HepG2 (cell line): ENCODE data around the gene ABCC1. TPM values are rescaled to one million over a fixed set of nuclear protein-coding genes. Genes with fewer than 3 reads are reported as not detected.
"Not testable (repeated sequence)": the region's sequence is repeated elsewhere in the genome, so short reads cannot be mapped to it uniquely, and the experiment has no call there.

Source experiments
- ATAC-seq: fragments of 200-7000 bp; cut with Tn5 transposase; 3 replicates; pipeline ENCODE4 v1.9.1; 2020; ENCODE audit warnings: mild to moderate bottlenecking, moderate library complexity
- BruUV-seq: library from RNA; stranded (reverse); fragments of 400-500 nt; replicated peaks from 2 replicates; lab custom pipeline; 2021; lab: Mats Ljungman, UMichigan
- CTCF ChIA-PET: fragments of 300-600 bp; formaldehyde crosslinking; extraction: SDS; loops from one replicate; lab custom pipeline; 2021; ENCODE audit warnings: low total read pairs, inconsistent platforms, low intra/inter-chr PET ratio; lab: Yijun Ruan, JAX
- POLR2A ChIA-PET: fragments of 350-600 bp; sonication (Branson Sonifier 250); formaldehyde crosslinking; loops from one replicate; lab custom pipeline; 2020; ENCODE audit warnings: antibody characterized with exemption, inconsistent platforms; lab: Yijun Ruan, JAX
- DNase-seq: peaks from one replicate; pipeline ENCODE4 v3.0.0-alpha.2; 2015; ENCODE audit warnings: low spot score
- FAIRE-seq: peaks from 3 replicates; lab custom pipeline; 2011; peaks lifted over from hg19 to GRCh38; lab: Jason Lieb, UNC
- H2AFZ ChIP-seq: one replicate; pipeline ENCODE4 v1.6.1; 2011; ENCODE audit warnings: low read length, inconsistent platforms
- H3K27ac ChIP-seq: fragments of 300-600 bp; 3 replicates; pipeline ENCODE4 v1.8.0; 2011; ENCODE audit warnings: mixed run types, mild to moderate bottlenecking, mixed read lengths, low read length, inconsistent platforms; ENCODE audit not compliant: insufficient read depth; ENCODE audit errors: extremely low read length
- H3K27me3 ChIP-seq, 2 experiments: fragments of 200-600 bp in 1 of 2; 2 replicates in 1 of 2; 3 replicates in 1 of 2; pipeline versions ENCODE4 v1.6.0 to v1.8.0; 2011; ENCODE audit warnings: low read length in 2 of 2, mild to moderate bottlenecking in 2 of 2, moderate library complexity in 2 of 2, inconsistent platforms in 1 of 2; ENCODE audit not compliant: insufficient read depth in 2 of 2, control insufficient read depth in 1 of 2
- H3K36me3 ChIP-seq, 2 experiments: fragments of 200-600 bp in 1 of 2; replicated peaks in 1 of 2; 2 replicates in 1 of 2; 3 replicates in 1 of 2; pipeline versions ENCODE4 v1.5.1 to v1.8.0; 2011; ENCODE audit warnings: low read length in 2 of 2, inconsistent platforms in 1 of 2; ENCODE audit not compliant: insufficient read depth in 2 of 2, control insufficient read depth in 1 of 2
- H3K4me1 ChIP-seq: 2 replicates; pipeline ENCODE4 v1.5.1; 2012; ENCODE audit warnings: low read length, inconsistent platforms; ENCODE audit not compliant: insufficient read depth
- H3K4me2 ChIP-seq: 2 replicates; pipeline ENCODE4 v1.6.0; 2011; ENCODE audit warnings: low read depth, low read length, inconsistent platforms
- H3K4me3 ChIP-seq, 3 experiments: fragments of 200-600 bp in 1 of 3; sonication (generic), shearing (Covaris generic) in 1 of 3; replicated peaks in 1 of 3; 2 replicates each; pipeline ENCODE4 v1.5.1; 2011 to 2016; ENCODE audit warnings: low read length in 3 of 3, inconsistent platforms in 2 of 3, low read depth in 2 of 3, mild to moderate bottlenecking in 2 of 3, control low read depth in 1 of 3, mixed read lengths in 1 of 3; ENCODE audit not compliant: insufficient read depth in 1 of 3
- H3K79me2 ChIP-seq: one replicate; pipeline ENCODE4 v1.6.1; 2011; ENCODE audit warnings: low read length, inconsistent platforms; ENCODE audit not compliant: insufficient read depth
- H3K9ac ChIP-seq: 2 replicates; pipeline ENCODE4 v1.6.0; 2011; ENCODE audit warnings: mild to moderate bottlenecking, low read depth, low read length, inconsistent platforms; ENCODE audit not compliant: insufficient read depth
- H3K9me3 ChIP-seq: 2 replicates; pipeline ENCODE4 v1.5.1; 2012; ENCODE audit warnings: mild to moderate bottlenecking, low read length
- H4K20me1 ChIP-seq: 2 replicates; pipeline ENCODE4 v1.6.0; 2011; ENCODE audit warnings: inconsistent platforms, mild to moderate bottlenecking, low read length, moderate library complexity; ENCODE audit not compliant: insufficient read depth
- NFYB ChIP-seq: sonication (generic); formaldehyde crosslinking; IDR thresholded peaks from 2 replicates; pipeline ENCODE4 v1.4.0; 2020; ENCODE audit warnings: missing genetic modification reagents
- YEATS2 ChIP-seq: sonication (generic); formaldehyde crosslinking; IDR thresholded peaks from 2 replicates; pipeline ENCODE4 v1.4.0; 2020; ENCODE audit warnings: missing genetic modification reagents, borderline replicate concordance
- ZMYM3 ChIP-seq: sonication (generic); formaldehyde crosslinking; IDR thresholded peaks from 2 replicates; pipeline ENCODE4 v1.5.1; 2020; ENCODE audit warnings: mild to moderate bottlenecking, missing genetic modification reagents
- WGBS: methylation state at CpG from one replicate; pipeline ENCODE4 v1.1.6; 2017; ENCODE audit warnings: low lambda C conversion rate; 5-methylcytosine and 5-hydroxymethylcytosine counted together
- in situ Hi-C: cut with HindIII; loops from 2 replicates; pipeline ENCODE4 v1.10.0; 2017; ENCODE audit warnings: low pct_unique_long_range_greater_than_20kb; ENCODE audit not compliant: extremely low pct_ligation_motif_present
- intact Hi-C: fragments of 100-400 bp; cut with micrococcal nuclease; formaldehyde crosslinking; loops from one replicate; pipeline ENCODE4 v1.10.0; 2022; ENCODE audit not compliant: unreplicated experiment
- polyA plus RNA-seq, 8 experiments: library from polyadenylated mRNA; depleted of rRNA in 3 of 8; stranded (reverse) in 7 of 8; unstranded in 1 of 8; fragments of >200 nt; fragmentation: Illumina TruSeq in 4 of 8; extraction: Trizol in 4 of 8; gene quantifications; 2 replicates each; pipeline versions ENCODE4 v1.2.1 to v1.2.3, GENCODE V29; 2011 to 2016; ENCODE audit warnings: low read depth in 4 of 8, missing spikeins in 1 of 8, mixed read lengths in 1 of 8; ENCODE audit not compliant: insufficient read depth in 1 of 8
- total RNA-seq, 5 experiments: library from RNA; depleted of rRNA; stranded (reverse); fragments of >200 nt; fragmentation: Illumina TruSeq; extraction: Trizol; gene quantifications; 2 replicates each; pipeline ENCODE4 v1.2.3, GENCODE V29; 2016; ENCODE audit warnings: low read depth in 1 of 5
- TF ChIP-seq, protein P1 (sequence below): IDR thresholded peaks from 2 replicates; pipeline ENCODE4 v1.6.1; 2012; ENCODE audit warnings: low read depth, low read length, improper control_type of control experiment

ABCC1 gene
- total and polyA plus RNA-seq, 2 of the 13 experiments (the other 11 are each of a cell fraction or from before 2014, with no cell fraction given): 13.0 to 30.6 TPM

GRCh38 chr16:15934991-15935390, 14.4 kb upstream of the ABCC1 start:
- POLR2A ChIA-PET: no interaction called here

DNA sequence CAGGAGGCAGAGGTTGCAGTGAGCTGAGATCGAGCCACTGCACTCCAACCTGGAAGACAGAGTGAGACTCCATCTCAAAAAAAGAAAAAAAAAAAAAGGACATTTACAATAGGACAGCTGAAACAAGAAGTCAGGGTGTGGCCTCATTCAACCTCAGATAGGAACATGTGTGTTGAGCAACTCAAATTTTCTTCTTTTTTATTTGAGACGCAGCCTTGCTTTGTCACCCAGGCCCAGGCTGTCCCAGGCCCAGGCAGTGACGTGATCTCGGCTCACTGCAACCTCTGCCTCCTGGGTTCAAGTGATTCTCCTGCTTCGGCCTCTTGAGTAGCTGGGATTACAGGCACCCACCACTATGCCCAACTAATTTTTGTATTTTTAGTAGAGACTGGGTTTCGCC, 12.6 kb upstream of the ABCC1 start:
- H3K9me3 ChIP-seq, H3K4me3 ChIP-seq, BruUV-seq, intact Hi-C loops, H3K36me3 ChIP-seq, H3K4me2 ChIP-seq, H3K4me1 ChIP-seq, FAIRE-seq, H3K27me3 ChIP-seq, H4K20me1 ChIP-seq, ATAC-seq, H3K79me2 ChIP-seq, in situ Hi-C loops, CTCF ChIA-PET, H3K9ac ChIP-seq, DNase-seq, POLR2A ChIA-PET, H3K27ac ChIP-seq, H2AFZ ChIP-seq: not testable (repeated sequence)
- 71% methylated on average over 6 of the region's 6 CpGs for WGBS

More at GRCh38 chr16:15934991-15935390, 14.4 kb upstream of the ABCC1 start:
- 0 out of 2 replicates have a peak, but pooled peaks cover 4% of the 10 kb centered on the region for H3K9me3 ChIP-seq
- no peaks in the 10 kb centered on the region for H4K20me1 ChIP-seq
- H2AFZ ChIP-seq: no peak overlapping the region
- in situ Hi-C loops (no loop called here), intact Hi-C loops (no loop called here)
- H3K4me2 ChIP-seq: no peak overlapping the region
- no peak overlapping the region for H3K4me3 ChIP-seq
- no peaks in the 10 kb centered on the region for H3K36me3 ChIP-seq
- no peaks in the 10 kb centered on the region for H3K79me2 ChIP-seq
- CTCF ChIA-PET: no interaction called here
- ATAC-seq: no peak
- peaks cover 4% of the 10 kb centered on the region; the same call in 1 of the 2 replicates for H3K4me1 ChIP-seq
- DNase-seq: no peak
- no peak overlapping the region for H3K9ac ChIP-seq
- no peak for FAIRE-seq
- H3K27ac ChIP-seq: no peak overlapping the region
- BruUV-seq: no TSS peak
- no peaks in the 10 kb centered on the region for H3K27me3 ChIP-seq
- TF ChIP-seq, protein P1, sequence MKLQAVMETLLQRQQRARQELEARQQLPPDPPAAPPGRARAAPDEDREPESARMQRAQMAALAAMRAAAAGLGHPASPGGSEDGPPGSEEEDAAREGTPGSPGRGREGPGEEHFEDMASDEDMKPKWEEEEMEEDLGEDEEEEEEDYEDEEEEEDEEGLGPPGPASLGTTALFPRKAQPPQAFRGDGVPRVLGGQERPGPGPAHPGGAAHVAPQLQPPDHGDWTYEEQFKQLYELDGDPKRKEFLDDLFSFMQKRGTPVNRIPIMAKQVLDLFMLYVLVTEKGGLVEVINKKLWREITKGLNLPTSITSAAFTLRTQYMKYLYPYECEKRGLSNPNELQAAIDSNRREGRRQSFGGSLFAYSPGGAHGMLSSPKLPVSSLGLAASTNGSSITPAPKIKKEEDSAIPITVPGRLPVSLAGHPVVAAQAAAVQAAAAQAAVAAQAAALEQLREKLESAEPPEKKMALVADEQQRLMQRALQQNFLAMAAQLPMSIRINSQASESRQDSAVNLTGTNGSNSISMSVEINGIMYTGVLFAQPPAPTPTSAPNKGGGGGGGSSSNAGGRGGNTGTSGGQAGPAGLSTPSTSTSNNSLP: no peak
- TF ChIP-seq ZMYM3 (CRISPR knock-in tag) (no peak), NFYB (CRISPR knock-in tag) (no peak), YEATS2 (CRISPR knock-in tag) (no peak)
